Retinal pigment epithelial cell (primary cell): ENCODE data around the gene ABHD4.

Experiments
- DNase-seq: peaks from one replicate; pipeline ENCODE4 v3.0.0-alpha.2; 2010; ENCODE audit warnings: low read depth
- H3K4me3 ChIP-seq: 2 replicates; pipeline ENCODE4 v1.5.1; 2011; ENCODE audit warnings: mild to moderate bottlenecking, low read length, control low read depth, moderate library complexity
- TF ChIP-seq, protein P1 (sequence below): conservative IDR thresholded peaks from 2 replicates; pipeline ENCODE4 v1.5.1; 2011; ENCODE audit warnings: low read depth, low read length, control low read depth, inconsistent platforms

Gene ABHD4

DNA sequence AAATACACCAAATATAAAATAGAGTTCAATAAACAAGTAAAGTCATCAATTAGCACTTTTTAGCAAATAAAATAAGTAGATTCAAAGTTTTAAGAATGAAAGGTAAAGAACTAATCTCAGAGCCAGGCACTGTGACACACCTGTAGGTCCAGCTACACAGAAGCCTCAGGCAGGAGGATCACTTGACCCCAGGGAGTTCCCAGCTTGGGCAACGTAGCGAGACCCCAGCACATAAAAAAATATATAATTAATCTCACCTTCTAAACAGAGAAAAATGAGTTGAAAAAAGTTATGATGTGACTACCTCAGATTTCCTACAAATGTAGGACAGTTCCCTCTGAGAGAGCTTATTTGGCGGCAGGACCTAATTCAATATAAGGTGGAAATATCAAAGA is 28.4 kb upstream of the ABHD4 start:
- H3K4me3 ChIP-seq, result no peak overlapping the region
- no peak for DNase-seq
- TF ChIP-seq, protein P1, sequence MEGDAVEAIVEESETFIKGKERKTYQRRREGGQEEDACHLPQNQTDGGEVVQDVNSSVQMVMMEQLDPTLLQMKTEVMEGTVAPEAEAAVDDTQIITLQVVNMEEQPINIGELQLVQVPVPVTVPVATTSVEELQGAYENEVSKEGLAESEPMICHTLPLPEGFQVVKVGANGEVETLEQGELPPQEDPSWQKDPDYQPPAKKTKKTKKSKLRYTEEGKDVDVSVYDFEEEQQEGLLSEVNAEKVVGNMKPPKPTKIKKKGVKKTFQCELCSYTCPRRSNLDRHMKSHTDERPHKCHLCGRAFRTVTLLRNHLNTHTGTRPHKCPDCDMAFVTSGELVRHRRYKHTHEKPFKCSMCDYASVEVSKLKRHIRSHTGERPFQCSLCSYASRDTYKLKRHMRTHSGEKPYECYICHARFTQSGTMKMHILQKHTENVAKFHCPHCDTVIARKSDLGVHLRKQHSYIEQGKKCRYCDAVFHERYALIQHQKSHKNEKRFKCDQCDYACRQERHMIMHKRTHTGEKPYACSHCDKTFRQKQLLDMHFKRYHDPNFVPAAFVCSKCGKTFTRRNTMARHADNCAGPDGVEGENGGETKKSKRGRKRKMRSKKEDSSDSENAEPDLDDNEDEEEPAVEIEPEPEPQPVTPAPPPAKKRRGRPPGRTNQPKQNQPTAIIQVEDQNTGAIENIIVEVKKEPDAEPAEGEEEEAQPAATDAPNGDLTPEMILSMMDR, result no peak

DNA sequence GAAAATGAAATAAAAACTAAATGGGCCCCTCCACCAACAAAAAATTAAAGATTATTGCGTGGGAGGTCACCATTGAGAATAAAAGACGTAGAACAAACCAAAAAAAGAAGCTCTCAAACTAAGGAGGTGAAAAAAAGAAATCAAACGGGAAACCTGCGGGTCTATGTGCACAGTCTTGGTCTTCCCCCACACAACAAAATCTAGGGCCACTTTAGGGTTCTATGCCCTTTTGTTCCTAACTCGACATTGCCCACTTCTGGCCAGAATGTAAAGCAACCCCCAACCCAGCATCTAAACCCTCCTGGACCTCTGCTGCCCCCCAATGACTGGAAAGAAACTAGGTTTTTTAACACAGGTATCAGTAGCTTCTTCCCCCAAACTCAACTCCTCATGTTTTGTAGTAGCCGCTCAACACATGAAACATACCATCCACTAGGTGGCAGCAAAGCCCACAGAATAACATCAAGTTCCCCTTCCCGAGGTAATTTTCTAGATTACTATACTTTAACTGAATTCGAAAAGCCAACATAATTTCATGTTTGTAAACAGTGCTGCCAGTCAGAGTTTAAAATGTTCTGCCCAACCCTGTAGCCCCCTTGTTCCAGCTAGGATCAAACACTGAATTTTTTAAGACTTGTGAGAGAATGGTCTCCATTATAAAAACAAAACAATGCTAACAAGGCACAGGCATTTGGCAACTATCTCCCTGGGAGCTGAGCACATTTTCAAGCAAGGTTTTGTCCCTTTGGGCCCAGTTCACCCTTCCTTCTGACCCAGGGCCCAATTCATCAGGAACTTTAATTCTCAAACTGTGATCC is 27.8 kb upstream of the ABHD4 start:
- no peak overlapping the region for H3K4me3 ChIP-seq
- DNase-seq, result no peak
- TF ChIP-seq, protein P1, result peak; percentile 70

- DNase-seq, result no peak
- TF ChIP-seq, protein P1, result no peak
- no peak overlapping the region for H3K4me3 ChIP-seq
Measured at GRCh38 chr14:22572562-22573058, 25.5 kb upstream of the ABHD4 start.

- no peak overlapping the region for H3K4me3 ChIP-seq
- TF ChIP-seq, protein P1, result no peak
- no peak for DNase-seq
Measured at GRCh38 chr14:22573804-22574203, 24.3 kb upstream of the ABHD4 start.

- no peak for DNase-seq
- H3K4me3 ChIP-seq, result no peak overlapping the region
- TF ChIP-seq, protein P1, result no peak
Measured at GRCh38 chr14:22577334-22577908, 20.7 kb upstream of the ABHD4 start.

GRCh38 chr14:22579236-22579635 is 18.9 kb upstream of the ABHD4 start:
- TF ChIP-seq, protein P1, result no peak
- no peak overlapping the region for H3K4me3 ChIP-seq
- no peak for DNase-seq

DNA sequence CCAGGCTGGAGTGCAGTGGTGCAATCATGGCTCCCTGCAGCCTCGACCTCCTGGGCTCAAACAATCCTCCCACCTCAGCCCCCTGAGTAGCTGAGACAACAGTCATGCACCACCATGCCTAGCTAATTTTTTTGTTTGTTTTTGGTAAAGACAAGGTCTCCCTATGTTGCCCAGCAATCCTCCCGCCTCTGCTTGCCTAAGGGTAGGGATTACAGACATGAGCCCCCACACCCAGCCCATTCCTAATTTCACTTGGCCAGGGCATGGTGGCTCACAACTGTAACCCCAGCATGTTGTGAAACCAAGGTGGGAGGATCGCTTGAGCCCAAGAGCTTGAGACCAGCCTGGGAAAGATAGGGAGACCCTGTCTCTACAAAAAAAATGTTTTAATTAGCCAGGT is 18.2 kb upstream of the ABHD4 start:
- TF ChIP-seq, protein P1, result no peak
- DNase-seq, result no peak
- no peak overlapping the region for H3K4me3 ChIP-seq
